HepG2 (cell line): ENCODE data around the gene C12orf43. TPM values are rescaled to one million over a fixed set of nuclear protein-coding genes. Genes with fewer than 3 reads are reported as not detected.

Experiments
- ATAC-seq: fragments of 200-7000 bp; cut with Tn5 transposase; 3 replicates; pipeline ENCODE4 v1.9.1; 2020; ENCODE audit warnings: mild to moderate bottlenecking, moderate library complexity
- BruUV-seq: library from RNA; stranded (reverse); fragments of 400-500 nt; replicated peaks from 2 replicates; lab custom pipeline; 2021; lab: Mats Ljungman, UMichigan
- CTCF ChIA-PET: fragments of 300-600 bp; formaldehyde crosslinking; extraction: SDS; loops from one replicate; lab custom pipeline; 2021; ENCODE audit warnings: low total read pairs, inconsistent platforms, low intra/inter-chr PET ratio; lab: Yijun Ruan, JAX
- POLR2A ChIA-PET: fragments of 350-600 bp; sonication (Branson Sonifier 250); formaldehyde crosslinking; loops from one replicate; lab custom pipeline; 2020; ENCODE audit warnings: antibody characterized with exemption, inconsistent platforms; lab: Yijun Ruan, JAX
- DNase-seq: peaks from one replicate; pipeline ENCODE4 v3.0.0-alpha.2; 2015; ENCODE audit warnings: low spot score
- FAIRE-seq: peaks from 3 replicates; lab custom pipeline; 2011; peaks lifted over from hg19 to GRCh38; lab: Jason Lieb, UNC
- H2AFZ ChIP-seq: one replicate; pipeline ENCODE4 v1.6.1; 2011; ENCODE audit warnings: low read length, inconsistent platforms
- H3K27ac ChIP-seq: fragments of 300-600 bp; 3 replicates; pipeline ENCODE4 v1.8.0; 2011; ENCODE audit warnings: mixed run types, mild to moderate bottlenecking, mixed read lengths, low read length, inconsistent platforms; ENCODE audit not compliant: insufficient read depth; ENCODE audit errors: extremely low read length
- H3K27me3 ChIP-seq, 2 experiments: fragments of 200-600 bp in 1 of 2; 2 replicates in 1 of 2; 3 replicates in 1 of 2; pipeline versions ENCODE4 v1.6.0 to v1.8.0; 2011; ENCODE audit warnings: low read length in 2 of 2, mild to moderate bottlenecking in 2 of 2, moderate library complexity in 2 of 2, inconsistent platforms in 1 of 2; ENCODE audit not compliant: insufficient read depth in 2 of 2, control insufficient read depth in 1 of 2
- H3K36me3 ChIP-seq, 2 experiments: fragments of 200-600 bp in 1 of 2; replicated peaks in 1 of 2; 2 replicates in 1 of 2; 3 replicates in 1 of 2; pipeline versions ENCODE4 v1.5.1 to v1.8.0; 2011; ENCODE audit warnings: low read length in 2 of 2, inconsistent platforms in 1 of 2; ENCODE audit not compliant: insufficient read depth in 2 of 2, control insufficient read depth in 1 of 2
- H3K4me1 ChIP-seq: 2 replicates; pipeline ENCODE4 v1.5.1; 2012; ENCODE audit warnings: low read length, inconsistent platforms; ENCODE audit not compliant: insufficient read depth
- H3K4me2 ChIP-seq: 2 replicates; pipeline ENCODE4 v1.6.0; 2011; ENCODE audit warnings: low read depth, low read length, inconsistent platforms
- H3K4me3 ChIP-seq, 3 experiments: fragments of 200-600 bp in 1 of 3; sonication (generic), shearing (Covaris generic) in 1 of 3; replicated peaks in 1 of 3; 2 replicates each; pipeline ENCODE4 v1.5.1; 2011 to 2016; ENCODE audit warnings: low read length in 3 of 3, inconsistent platforms in 2 of 3, low read depth in 2 of 3, mild to moderate bottlenecking in 2 of 3, control low read depth in 1 of 3, mixed read lengths in 1 of 3; ENCODE audit not compliant: insufficient read depth in 1 of 3
- H3K79me2 ChIP-seq: one replicate; pipeline ENCODE4 v1.6.1; 2011; ENCODE audit warnings: low read length, inconsistent platforms; ENCODE audit not compliant: insufficient read depth
- H3K9ac ChIP-seq: 2 replicates; pipeline ENCODE4 v1.6.0; 2011; ENCODE audit warnings: mild to moderate bottlenecking, low read depth, low read length, inconsistent platforms; ENCODE audit not compliant: insufficient read depth
- H3K9me3 ChIP-seq: 2 replicates; pipeline ENCODE4 v1.5.1; 2012; ENCODE audit warnings: mild to moderate bottlenecking, low read length
- H4K20me1 ChIP-seq: 2 replicates; pipeline ENCODE4 v1.6.0; 2011; ENCODE audit warnings: inconsistent platforms, mild to moderate bottlenecking, low read length, moderate library complexity; ENCODE audit not compliant: insufficient read depth
- ARNTL ChIP-seq: sonication (generic); formaldehyde crosslinking; IDR thresholded peaks from 2 replicates; pipeline ENCODE4 v1.4.0; 2020; ENCODE audit warnings: mild to moderate bottlenecking, missing genetic modification reagents
- FIP1L1 ChIP-seq: fragments of 200-400 bp; formaldehyde crosslinking; IDR thresholded peaks from 2 replicates; pipeline ENCODE4 v1.6.1; 2018; ENCODE audit warnings: low read depth, mild to moderate bottlenecking, low read length, moderate library complexity, borderline replicate concordance; ENCODE audit not compliant: insufficient read depth
- HNRNPK ChIP-seq: fragments of 200-400 bp; formaldehyde crosslinking; IDR thresholded peaks from 2 replicates; pipeline ENCODE4 v1.6.1; 2018; ENCODE audit warnings: low read length, low read depth, moderate library complexity, mild to moderate bottlenecking; ENCODE audit not compliant: poor library complexity, severe bottlenecking
- IRF1 ChIP-seq: sonication (generic); formaldehyde crosslinking; IDR thresholded peaks from 2 replicates; pipeline ENCODE4 v1.4.0; 2020; ENCODE audit warnings: low read depth, mild to moderate bottlenecking, missing genetic modification reagents
- MYNN ChIP-seq: sonication (generic); formaldehyde crosslinking; IDR thresholded peaks from 2 replicates; pipeline ENCODE4 v1.4.0; 2020; ENCODE audit warnings: mild to moderate bottlenecking, low read depth, missing genetic modification reagents
- NFE2 ChIP-seq: sonication (generic); formaldehyde crosslinking; IDR thresholded peaks from 2 replicates; pipeline ENCODE4 v1.4.0; 2020; ENCODE audit warnings: missing genetic modification reagents
- NFKB2 ChIP-seq: sonication (generic); formaldehyde crosslinking; IDR thresholded peaks from 2 replicates; pipeline ENCODE4 v1.4.0; 2020; ENCODE audit warnings: missing genetic modification reagents, borderline replicate concordance
- RBFOX2 ChIP-seq: fragments of 200-400 bp; formaldehyde crosslinking; IDR thresholded peaks from 2 replicates; pipeline ENCODE4 v1.6.1; 2017; ENCODE audit warnings: low read depth, mild to moderate bottlenecking, low read length
- SRSF9 ChIP-seq: fragments of 200-400 bp; formaldehyde crosslinking; IDR thresholded peaks from 2 replicates; pipeline ENCODE4 v1.6.1; 2018; ENCODE audit warnings: borderline replicate concordance, mild to moderate bottlenecking, low read depth, low read length; ENCODE audit not compliant: insufficient read depth, poor library complexity, severe bottlenecking
- U2AF2 ChIP-seq: fragments of 200-400 bp; formaldehyde crosslinking; IDR thresholded peaks from 2 replicates; pipeline ENCODE4 v1.6.1; 2017; ENCODE audit warnings: low read depth, mild to moderate bottlenecking, low read length
- YY1 ChIP-seq: IDR thresholded peaks from 2 replicates; pipeline ENCODE4 v1.6.1; 2011; ENCODE audit warnings: low read length, low read depth, moderate library complexity, mild to moderate bottlenecking; ENCODE audit not compliant: insufficient read depth, insufficient replicate concordance
- ZNF329 ChIP-seq: sonication (generic); formaldehyde crosslinking; IDR thresholded peaks from 2 replicates; pipeline ENCODE4 v1.9.0; 2021; ENCODE audit warnings: low read depth, mild to moderate bottlenecking, missing genetic modification reagents
- ZNF441 ChIP-seq: sonication (generic); formaldehyde crosslinking; IDR thresholded peaks from 2 replicates; pipeline ENCODE4 v1.7.0; 2021; ENCODE audit warnings: missing genetic modification reagents, borderline replicate concordance
- ZNF484 ChIP-seq: sonication (generic); formaldehyde crosslinking; IDR thresholded peaks from 2 replicates; pipeline ENCODE4 v1.5.1; 2020; ENCODE audit warnings: mild to moderate bottlenecking, low read depth, missing genetic modification reagents, borderline replicate concordance
- WGBS: methylation state at CpG from one replicate; pipeline ENCODE4 v1.1.6; 2017; ENCODE audit warnings: low lambda C conversion rate; 5-methylcytosine and 5-hydroxymethylcytosine counted together
- in situ Hi-C: cut with HindIII; loops from 2 replicates; pipeline ENCODE4 v1.10.0; 2017; ENCODE audit warnings: low pct_unique_long_range_greater_than_20kb; ENCODE audit not compliant: extremely low pct_ligation_motif_present
- intact Hi-C: fragments of 100-400 bp; cut with micrococcal nuclease; formaldehyde crosslinking; loops from one replicate; pipeline ENCODE4 v1.10.0; 2022; ENCODE audit not compliant: unreplicated experiment
- polyA plus RNA-seq, 8 experiments: library from polyadenylated mRNA; depleted of rRNA in 3 of 8; stranded (reverse) in 7 of 8; unstranded in 1 of 8; fragments of >200 nt; fragmentation: Illumina TruSeq in 4 of 8; extraction: Trizol in 4 of 8; gene quantifications; 2 replicates each; pipeline versions ENCODE4 v1.2.1 to v1.2.3, GENCODE V29; 2011 to 2016; ENCODE audit warnings: low read depth in 4 of 8, missing spikeins in 1 of 8, mixed read lengths in 1 of 8; ENCODE audit not compliant: insufficient read depth in 1 of 8
- total RNA-seq, 5 experiments: library from RNA; depleted of rRNA; stranded (reverse); fragments of >200 nt; fragmentation: Illumina TruSeq; extraction: Trizol; gene quantifications; 2 replicates each; pipeline ENCODE4 v1.2.3, GENCODE V29; 2016; ENCODE audit warnings: low read depth in 1 of 5

C12orf43 gene
- total and polyA plus RNA-seq, 2 of the 13 experiments (the other 11 are each of a cell fraction or from before 2014, with no cell fraction given) = 7.9 to 11.1 TPM

- POLR2A ChIA-PET = interaction anchor here (3.0 to 5.5 kb wide), 2 partner anchors 8 to 12 kb away, joined by 15 to 56 read pairs; partner anchors contain the start of gene HNF1A
- CTCF ChIA-PET = no interaction called here
- Histone ChIP-seq H3K9me3 (no peaks in the 10 kb centered on the region), H3K79me2 (no peaks in the 10 kb centered on the region), H3K4me2 (no peak overlapping the region), H4K20me1 (no peaks in the 10 kb centered on the region), H3K27ac (no peak overlapping the region), H3K27me3 (no peaks in the 10 kb centered on the region), H3K4me3 (no peak overlapping the region), H2AFZ (no peak overlapping the region), H3K4me1 (0 out of 2 replicates have a peak, but pooled peaks cover 8% of the 10 kb centered on the region), H3K9ac (no peak overlapping the region), H3K36me3 (peaks cover 53 to 79% of the 10 kb centered on the region in 2 experiments)
- TF ChIP-seq YY1 (no peak), ZNF329 (CRISPR knock-in tag) (peak; percentile 97), RBFOX2 (0 out of 2 replicates have a peak, but pooled peaks have one; percentile 38)
- DNase-seq = no peak
- intact Hi-C loops (no loop called here), in situ Hi-C loops (no loop called here)
- FAIRE-seq = no peak
- ATAC-seq = no peak
- no TSS peak for BruUV-seq
Observed at GRCh38 chr12:120991965-120992364, 24.3 kb downstream of the C12orf43 start.

GRCh38 chr12:120990487-120991055 lies 25.7 kb downstream of the C12orf43 start:
- CTCF ChIA-PET = no interaction called here

More at GRCh38 chr12:120990487-120991055, 25.7 kb downstream of the C12orf43 start:
- WGBS = 96% methylated on average over 2 of the region's 2 CpGs
- Histone ChIP-seq H3K27me3 (no peaks in the 10 kb centered on the region), H3K27ac (no peak overlapping the region), H3K9ac (no peak overlapping the region), H3K4me2 (no peak overlapping the region), H3K9me3 (no peaks in the 10 kb centered on the region), H3K79me2 (no peaks in the 10 kb centered on the region), H3K36me3 (peaks cover 43 to 65% of the 10 kb centered on the region in 2 experiments), H4K20me1 (no peaks in the 10 kb centered on the region)
- POLR2A ChIA-PET = interaction anchor here (5.5 kb wide), 1 partner anchor 11 kb away, joined by 56 read pairs; the partner anchor contains the start of gene HNF1A
- FAIRE-seq = no peak
- intact Hi-C loops (no loop called here), in situ Hi-C loops (no loop called here)
- DNase-seq = no peak
- no peak for TF ChIP-seq ZNF441 (CRISPR knock-in tag)
- 0 out of 2 replicates have a peak, but pooled peaks have one; percentile 18 for TF ChIP-seq RBFOX2
- TF ChIP-seq ARNTL (CRISPR knock-in tag) = no peak
- no peak for TF ChIP-seq U2AF2
- TF ChIP-seq NFE2 (CRISPR knock-in tag) = no peak
- peak; percentile 54 for TF ChIP-seq HNRNPK
- TF ChIP-seq IRF1 = no peak
- peak; percentile 67 for TF ChIP-seq SRSF9
- no peak for TF ChIP-seq MYNN (CRISPR knock-in tag)
- TF ChIP-seq NFKB2 (CRISPR knock-in tag) = no peak
- no peak for TF ChIP-seq ZNF484 (CRISPR knock-in tag)
- no peak for TF ChIP-seq FIP1L1
- TF ChIP-seq, all 625 proteins: peak for 3
- Histone ChIP-seq H3K4me1 (0 out of 2 replicates have a peak, but pooled peaks cover 8% of the 10 kb centered on the region), H3K4me3 (no peak overlapping the region), H2AFZ (no peak overlapping the region)
- TSS peak; percentile 48 for BruUV-seq
- ATAC-seq = no peak
